GM23248 (cell line): ENCODE measurements around the gene AEBP1. TPM values are rescaled to one million over a fixed set of nuclear protein-coding genes. Genes with fewer than 3 reads are reported as not detected.

ENCODE experiments used
- DNase-seq: peaks from one replicate; pipeline ENCODE4 v3.0.0-alpha.2; 2015
- H2AFZ ChIP-seq: fragments of 200-600 bp; sonication (generic); 2 replicates; pipeline ENCODE4 v1.6.1; 2016; ENCODE audit warnings: antibody characterized with exemption
- H3F3A ChIP-seq: fragments of 200-600 bp; sonication (generic); 2 replicates; pipeline ENCODE4 v1.6.1; 2016; ENCODE audit warnings: mild to moderate bottlenecking, antibody characterized with exemption, mixed run types; ENCODE audit not compliant: insufficient read depth
- H3K27ac ChIP-seq: fragments of 200-600 bp; sonication (generic); 2 replicates; pipeline ENCODE4 v1.5.1; 2016; ENCODE audit warnings: mild to moderate bottlenecking
- H3K27me3 ChIP-seq: fragments of 200-600 bp; sonication (generic); replicated peaks from 2 replicates; pipeline ENCODE4 v1.6.1; 2016; ENCODE audit warnings: mild to moderate bottlenecking; ENCODE audit not compliant: insufficient read depth
- H3K36me3 ChIP-seq: fragments of 200-600 bp; sonication (generic); 2 replicates; pipeline ENCODE4 v1.6.1; 2016; ENCODE audit warnings: low read depth, mild to moderate bottlenecking
- H3K4me1 ChIP-seq: fragments of 200-600 bp; sonication (generic); 2 replicates; pipeline ENCODE4 v1.6.1; 2016; ENCODE audit warnings: mild to moderate bottlenecking; ENCODE audit not compliant: insufficient read depth
- H3K4me2 ChIP-seq: fragments of 200-600 bp; sonication (generic); one replicate; pipeline ENCODE4 v1.6.1; 2016; ENCODE audit warnings: mild to moderate bottlenecking; ENCODE audit not compliant: unreplicated experiment
- H3K4me3 ChIP-seq: fragments of 200-600 bp; sonication (generic); 2 replicates; pipeline ENCODE4 v1.5.1; 2016; ENCODE audit warnings: mild to moderate bottlenecking
- H3K79me2 ChIP-seq: fragments of 200-600 bp; sonication (generic); 2 replicates; pipeline ENCODE4 v1.6.1; 2016; ENCODE audit warnings: mild to moderate bottlenecking; ENCODE audit not compliant: insufficient read depth
- H3K9ac ChIP-seq: fragments of 200-600 bp; sonication (generic); 2 replicates; pipeline ENCODE4 v1.6.1; 2016; ENCODE audit warnings: mild to moderate bottlenecking
- H3K9me2 ChIP-seq: fragments of 200-600 bp; sonication (generic); 2 replicates; pipeline ENCODE4 v1.6.1; 2016; ENCODE audit warnings: mixed run types, mild to moderate bottlenecking, moderate library complexity; ENCODE audit not compliant: insufficient read depth
- H3K9me3 ChIP-seq: fragments of 200-600 bp; sonication (generic); one replicate; pipeline ENCODE4 v1.6.1; 2017; ENCODE audit warnings: low read depth
- H4K20me1 ChIP-seq: fragments of 200-600 bp; sonication (generic); 2 replicates; pipeline ENCODE4 v1.6.0; 2016; ENCODE audit not compliant: insufficient read depth
- EZH2 ChIP-seq: fragments of 200-600 bp; sonication (generic); IDR thresholded peaks from 2 replicates; pipeline ENCODE4 v1.6.1; 2018; ENCODE audit warnings: antibody characterized with exemption, mild to moderate bottlenecking; ENCODE audit not compliant: insufficient read depth, poor library complexity, severe bottlenecking
- EZH2phosphoT487 ChIP-seq: fragments of 200-600 bp; sonication (generic); IDR thresholded peaks from 2 replicates; pipeline ENCODE4 v1.6.1; 2018; ENCODE audit warnings: antibody characterized with exemption, moderate library complexity, mild to moderate bottlenecking, low read depth; ENCODE audit not compliant: insufficient read depth
- WGBS, 2 experiments: methylation state at CpG; one replicate each; pipeline ENCODE4 v1.1.6; 2015 to 2017; ENCODE audit warnings: low lambda C conversion rate in 2 of 2, low coverage in 1 of 2; ENCODE audit errors: missing lambda C conversion rate in 2 of 2; 5-methylcytosine and 5-hydroxymethylcytosine counted together
- in situ Hi-C: fragments of 300-500 bp; cut with MboI; formaldehyde crosslinking; loops from 2 replicates; pipeline ENCODE4 v1.15.0; 2020
- polyA plus RNA-seq: library from polyadenylated mRNA; unstranded; fragments of >200 nt; fragmentation: Nextera tagmentation; extraction: Ambion mirVana; gene quantifications from 2 replicates; pipeline ENCODE4 v1.2.1, GENCODE V29; 2016
- total RNA-seq: library from RNA; depleted of rRNA; stranded (reverse); fragments of >200 nt; shearing (Covaris generic); gene quantifications from 2 replicates; pipeline ENCODE4 v1.2.3, GENCODE V29; 2014

Gene AEBP1
- total and polyA plus RNA-seq, 2 experiments from 2014 or later: 46.6 to 53.0 TPM

GRCh38 chr7:44061645-44062179, 42.4 kb upstream of the AEBP1 start:
- Histone ChIP-seq H3K9me2 (no peaks in the 10 kb centered on the region), H3K4me1 (no peaks in the 10 kb centered on the region), H3K4me3 (no peak overlapping the region), H3K27me3 (no peaks in the 10 kb centered on the region), H3K27ac (no peak overlapping the region), H3F3A (no peaks in the 10 kb centered on the region), H3K9me3 (no peaks in the 10 kb centered on the region), H4K20me1 (no peaks in the 10 kb centered on the region), H3K36me3 (peaks cover 18% of the 10 kb centered on the region; the same call in 1 of the 2 replicates), H3K4me2 (no peak overlapping the region), H3K9ac (no peak overlapping the region), H3K79me2 (peaks cover 8% of the 10 kb centered on the region; the same call in 1 of the 2 replicates), H2AFZ (no peak overlapping the region)
- in situ Hi-C loops: no loop called here
- WGBS, 2 experiments: 78 to 79% methylated on average over 8 of the region's 8 CpGs
- no peak for DNase-seq
- no peak for TF ChIP-seq EZH2phosphoT487
- TF ChIP-seq EZH2: no peak

- Histone ChIP-seq H3K27me3 (no peaks in the 10 kb centered on the region), H3K4me3 (no peak overlapping the region), H3K4me2 (no peak overlapping the region), H3K4me1 (no peaks in the 10 kb centered on the region), H3K9ac (no peak overlapping the region), H3K36me3 (peaks cover 16% of the 10 kb centered on the region; the same call in 1 of the 2 replicates), H2AFZ (no peak overlapping the region), H4K20me1 (no peaks in the 10 kb centered on the region), H3K9me2 (no peaks in the 10 kb centered on the region), H3K9me3 (no peaks in the 10 kb centered on the region), H3F3A (no peaks in the 10 kb centered on the region), H3K79me2 (0 out of 2 replicates have a peak, but pooled peaks cover 2% of the 10 kb centered on the region), H3K27ac (no peak overlapping the region)
- TF ChIP-seq EZH2phosphoT487 (no peak), EZH2 (no peak)
- DNase-seq: no peak
- 83% methylated on average over 11 of the region's 11 CpGs for WGBS, 2 experiments
- in situ Hi-C loops: no loop called here
Observed at GRCh38 chr7:44062180-44062902, 41.8 kb upstream of the AEBP1 start.

- no peaks in the 10 kb centered on the region for H4K20me1 ChIP-seq
- in situ Hi-C loops: no loop called here
Observed at GRCh38 chr7:44062903-44063295, 41.2 kb upstream of the AEBP1 start.

GRCh38 chr7:44063547-44063893, 40.6 kb upstream of the AEBP1 start:
- 22 to 23% methylated on average over 10 of the region's 10 CpGs for WGBS, 2 experiments
- Histone ChIP-seq H3K4me2 (no peak overlapping the region), H3K4me3 (no peak overlapping the region), H3K9me3 (no peaks in the 10 kb centered on the region), H3K36me3 (peaks cover 13% of the 10 kb centered on the region; the same call in 1 of the 2 replicates), H3K9ac (no peak overlapping the region), H3K9me2 (no peaks in the 10 kb centered on the region), H3K27ac (no peak overlapping the region), H3K79me2 (no peaks in the 10 kb centered on the region), H3K27me3 (no peaks in the 10 kb centered on the region), H3F3A (peaks cover 3% of the 10 kb centered on the region; the same call in 1 of the 2 replicates), H2AFZ (no peak overlapping the region), H4K20me1 (no peaks in the 10 kb centered on the region), H3K4me1 (no peaks in the 10 kb centered on the region)
- in situ Hi-C loops: no loop called here
- DNase-seq: no peak
- TF ChIP-seq EZH2phosphoT487 (no peak), EZH2 (no peak)

More at GRCh38 chr7:44062903-44063295, 41.2 kb upstream of the AEBP1 start:
- TF ChIP-seq EZH2 (no peak), EZH2phosphoT487 (no peak)
- Histone ChIP-seq H3K4me1 (no peaks in the 10 kb centered on the region), H3K27me3 (no peaks in the 10 kb centered on the region), H3K4me2 (no peak overlapping the region), H2AFZ (no peak overlapping the region), H3K4me3 (no peak overlapping the region), H3K36me3 (peaks cover 13% of the 10 kb centered on the region; the same call in 1 of the 2 replicates), H3K9me2 (no peaks in the 10 kb centered on the region), H3F3A (no peaks in the 10 kb centered on the region), H3K27ac (no peak overlapping the region), H3K79me2 (no peaks in the 10 kb centered on the region), H3K9me3 (no peaks in the 10 kb centered on the region), H3K9ac (no peak overlapping the region)
- WGBS, 2 experiments: 65 to 76% methylated on average over 3 of the region's 3 CpGs
- DNase-seq: no peak
